Activated CD4-positive, alpha-beta T cell treated with anti-CD3 and anti-CD28 coated beads for 48 hours (primary cell): ENCODE results near the gene CNNM2.
"Not testable (repeated sequence)": the region's sequence is repeated elsewhere in the genome, so short reads cannot be mapped to it uniquely, and the experiment has no call there.

Experiments used
- DNase-seq: peaks from one replicate; pipeline ENCODE4 v3.0.0-alpha.2; 2020

CNNM2 gene

DNA sequence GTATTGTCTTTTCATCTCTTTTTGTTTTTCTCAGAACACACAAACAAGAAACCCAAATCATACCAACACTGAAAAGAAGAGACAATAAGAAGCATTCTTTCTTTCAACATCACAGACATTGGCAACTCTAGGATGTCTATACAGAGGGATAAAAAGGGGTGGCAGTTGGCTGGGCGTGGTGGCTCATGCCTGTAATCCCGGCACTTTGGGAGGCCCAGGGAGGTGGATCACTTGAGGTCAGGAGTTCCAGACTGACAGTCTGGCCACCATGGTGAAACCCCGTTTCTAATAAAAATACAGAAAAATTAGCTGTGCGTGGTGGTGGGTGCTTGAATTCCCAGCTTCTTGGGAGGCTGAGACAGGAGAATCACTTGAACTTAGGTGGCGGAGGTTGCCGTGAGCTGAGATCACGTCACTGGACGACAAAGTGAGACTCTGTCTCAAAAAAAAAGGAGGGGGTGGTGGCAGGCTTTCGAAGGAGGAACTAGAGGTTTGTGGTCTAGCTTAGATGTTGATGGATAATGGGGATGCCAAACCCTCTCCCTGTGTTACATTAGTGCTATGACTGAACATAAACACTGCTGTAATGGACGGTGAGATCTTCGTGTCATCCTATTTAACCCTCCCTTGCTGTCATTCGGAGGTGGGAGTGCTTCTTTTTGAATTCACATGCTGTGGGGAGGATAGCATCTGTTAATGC lies 9.4 kb downstream of the CNNM2 start:
- no peak for DNase-seq

DNA sequence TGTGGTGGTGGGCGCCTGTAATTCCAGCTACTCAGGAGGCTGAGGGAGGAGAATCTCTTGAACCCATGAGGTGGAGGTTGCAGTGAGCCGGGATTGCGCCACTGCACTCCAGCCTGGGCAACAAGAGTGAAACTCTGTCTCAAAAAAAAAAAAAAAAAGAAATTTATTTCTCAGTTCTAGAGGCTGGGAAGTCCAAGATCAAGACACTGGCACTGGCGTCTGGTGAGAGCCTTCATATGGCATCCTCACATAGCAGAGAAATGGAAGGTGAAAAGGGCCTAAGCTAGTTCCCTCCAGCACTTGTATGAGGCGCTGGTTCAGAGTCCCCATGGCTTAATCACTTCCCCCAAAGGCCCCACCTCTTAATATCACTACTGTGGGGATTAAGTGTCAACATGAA lies 10.3 kb downstream of the CNNM2 start:
- not testable (repeated sequence) for DNase-seq

DNA sequence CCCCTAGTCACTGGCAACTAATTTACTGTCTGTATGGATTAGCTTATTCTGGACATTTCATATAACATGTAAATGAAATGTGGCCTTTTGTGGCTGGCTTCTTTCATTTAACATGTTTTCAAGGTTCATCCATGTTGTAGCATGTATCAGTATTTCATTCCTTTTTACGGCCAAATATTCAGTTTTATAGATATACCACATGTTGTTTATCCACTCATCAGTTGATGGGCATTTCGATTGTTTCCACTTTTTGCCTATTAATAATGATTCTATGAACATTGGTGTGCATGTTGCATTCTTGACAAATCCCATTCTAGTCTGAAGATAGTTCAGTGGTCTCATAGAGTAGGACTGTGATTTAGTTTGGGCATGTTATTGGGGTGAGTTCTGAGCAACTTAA lies 12.6 kb downstream of the CNNM2 start:
- no peak for DNase-seq

DNA sequence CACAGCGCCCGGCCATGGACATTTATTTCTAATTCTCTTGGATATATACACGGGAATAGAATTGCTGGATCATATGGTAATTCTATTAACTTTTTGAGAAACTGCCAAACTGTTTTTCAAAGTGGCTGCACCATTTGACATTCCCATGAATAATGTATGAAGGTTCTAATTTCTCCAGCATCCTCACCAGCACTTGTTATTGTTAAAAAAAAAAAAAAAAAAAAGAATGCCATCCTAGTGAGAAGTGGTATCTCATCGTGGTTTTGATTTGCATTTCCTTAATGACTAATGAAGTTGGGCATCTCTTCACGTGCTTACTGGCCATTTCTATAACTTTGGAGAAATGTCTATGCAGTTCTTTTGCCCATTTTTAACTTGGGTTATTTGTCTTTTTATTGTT lies 13.5 kb downstream of the CNNM2 start:
- DNase-seq, result no peak

DNA sequence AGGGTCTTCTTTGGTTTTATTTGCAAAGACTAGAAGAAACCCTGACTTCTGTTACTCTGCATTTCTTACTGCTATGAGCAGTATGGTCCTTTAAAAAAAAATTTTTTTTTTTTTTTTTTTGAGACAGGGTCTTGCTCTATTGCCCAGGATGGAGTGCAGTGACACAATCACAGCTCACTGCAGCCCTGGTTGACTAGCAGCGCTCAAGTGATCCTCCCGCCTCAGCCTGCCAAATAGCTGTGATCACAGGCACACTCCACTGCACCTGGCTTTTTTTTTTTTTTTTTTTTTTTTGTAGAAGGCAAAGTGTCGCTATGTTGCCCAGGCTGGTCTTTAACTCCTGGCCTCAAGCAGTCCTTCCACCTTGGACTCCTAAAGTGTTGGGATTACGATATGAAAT lies 17.4 kb downstream of the CNNM2 start:
- DNase-seq, result peak; percentile 13

GRCh38 chr10:102935939-102936605 lies 18.0 kb downstream of the CNNM2 start:
- DNase-seq, result peak; percentile 57

- DNase-seq, result no peak
Observed at GRCh38 chr10:102941401-102941800, 23.3 kb downstream of the CNNM2 start.

DNA sequence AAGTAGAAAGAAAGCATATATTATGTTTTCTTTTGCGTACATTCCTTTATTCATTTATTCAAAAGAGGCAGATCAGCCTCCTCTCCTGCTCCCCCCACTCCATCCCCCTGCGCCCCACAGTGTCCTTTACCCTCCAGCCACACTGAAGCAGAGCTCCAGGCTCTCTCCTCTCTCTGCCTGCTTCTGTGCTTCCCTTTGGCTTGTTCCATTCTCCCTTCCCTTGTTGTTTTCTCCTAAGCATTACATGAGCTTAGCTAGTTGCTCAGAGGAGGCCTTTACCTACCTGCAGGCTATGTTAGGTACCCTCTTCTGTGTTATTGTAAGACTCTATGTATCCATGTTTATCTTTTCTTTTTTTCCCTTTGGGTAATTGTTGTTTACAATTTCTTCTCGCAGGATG lies 27.4 kb downstream of the CNNM2 start:
- no peak for DNase-seq

GRCh38 chr10:102945962-102946361 lies 27.9 kb downstream of the CNNM2 start:
- DNase-seq, result no peak

- DNase-seq, result no peak
Observed at GRCh38 chr10:102946992-102947391, 28.9 kb downstream of the CNNM2 start.

DNA sequence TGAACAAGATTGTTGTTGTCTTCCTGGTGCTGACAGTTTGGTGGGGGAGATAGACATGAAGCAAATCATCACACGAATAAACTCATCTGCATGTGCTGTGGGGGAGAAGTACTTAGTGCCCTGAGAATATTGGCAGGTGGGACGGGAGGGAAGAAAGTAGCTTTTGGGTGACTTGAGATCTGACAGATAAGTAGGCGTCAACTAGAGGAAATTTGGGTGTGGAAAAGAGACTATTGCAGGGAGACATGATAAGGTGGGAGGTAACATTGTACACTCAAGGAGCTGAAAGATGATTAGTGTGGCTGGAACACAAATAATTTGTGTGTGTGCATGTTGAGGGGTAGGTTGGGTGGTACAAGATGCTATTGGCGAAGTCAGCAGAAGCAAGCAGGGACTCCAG lies 30.1 kb downstream of the CNNM2 start:
- DNase-seq, result no peak

- no peak for DNase-seq
Observed at GRCh38 chr10:102948786-102949185, 30.7 kb downstream of the CNNM2 start.

GRCh38 chr10:102949916-102950315 lies 31.8 kb downstream of the CNNM2 start:
- no peak for DNase-seq

- DNase-seq, result no peak
Observed at GRCh38 chr10:102951316-102951715, 33.2 kb downstream of the CNNM2 start.

GRCh38 chr10:102959360-102959759 lies 41.3 kb downstream of the CNNM2 start:
- DNase-seq, result no peak

- no peak for DNase-seq
Observed at GRCh38 chr10:102960157-102960556, 42.1 kb downstream of the CNNM2 start.

DNA sequence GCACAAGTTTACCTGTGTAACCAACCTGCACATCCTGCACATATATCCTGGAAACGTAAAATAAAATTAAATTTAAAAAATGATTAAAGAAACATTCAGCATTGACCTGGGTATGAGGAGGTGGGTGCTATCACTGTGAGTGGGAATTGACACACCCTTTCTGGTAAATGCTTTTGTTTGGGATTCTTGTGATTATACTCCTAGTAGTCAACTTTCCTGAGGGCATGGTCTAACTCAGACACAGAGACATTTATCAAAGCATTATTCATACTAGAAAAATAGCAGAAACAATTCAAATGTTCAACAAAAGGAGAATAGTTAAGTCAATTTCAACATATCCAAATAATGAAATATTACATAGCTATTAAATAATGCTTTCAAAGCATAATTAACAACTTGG lies 44.2 kb downstream of the CNNM2 start:
- DNase-seq, result no peak

- no peak for DNase-seq
Observed at GRCh38 chr10:102962951-102963755, 45.1 kb downstream of the CNNM2 start.

DNA sequence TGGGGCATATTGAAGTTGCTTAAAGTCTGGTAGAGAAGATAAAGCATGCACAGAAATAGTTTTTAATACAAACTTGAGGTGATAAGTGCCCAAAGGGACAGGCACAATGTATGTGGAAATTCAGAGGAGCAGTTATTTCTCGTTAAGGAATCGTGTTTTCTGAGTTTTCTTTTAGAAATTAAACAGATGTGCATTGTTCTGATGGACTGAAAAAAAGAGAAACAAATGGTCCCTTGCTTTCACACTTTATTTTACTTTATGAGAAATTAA lies 45.6 kb downstream of the CNNM2 start:
- no peak for DNase-seq

GRCh38 chr10:102964064-102964463 lies 46.0 kb downstream of the CNNM2 start:
- DNase-seq, result not testable (repeated sequence)

- no peak for DNase-seq
Observed at GRCh38 chr10:102964713-102965112, 46.6 kb downstream of the CNNM2 start.

GRCh38 chr10:102965311-102965851 lies 47.3 kb downstream of the CNNM2 start:
- DNase-seq, result no peak

GRCh38 chr10:102967123-102967522 lies 49.0 kb downstream of the CNNM2 start:
- DNase-seq, result no peak
